ENCODE data around the gene RFESD.

The RFESD gene

GRCh38 chr5:95668216-95668615 lies 21.6 kb downstream of the RFESD start:
- Histone ChIP-seq H2BK120ac (ENCODE audit: insufficient read depth, low read length, poor library complexity) (no peak overlapping the region), H4K91ac (ENCODE audit: low read depth, low read length) (no peak overlapping the region), H3K18ac (ENCODE audit: low read length) (no peak overlapping the region), H2BK5ac (ENCODE audit: low read depth, low read length, poor library complexity) (no peak overlapping the region), H2AFZ (ENCODE audit: insufficient read depth, low read length, poor library complexity) (no peak overlapping the region), H3K4me1 (ENCODE audit: control insufficient read depth in 1 of 2, insufficient read depth in 2 of 2, low read length in 2 of 2) (peaks cover 11 to 20% of the 10 kb centered on the region in 2 experiments), H3K27ac (ENCODE audit: low read depth, low read length) (no peak overlapping the region), H4K12ac (ENCODE audit: low read depth, low read length) (no peak overlapping the region), H3K9ac (ENCODE audit: low read length) (no peak overlapping the region), H3K4ac (ENCODE audit: low read depth, low read length) (no peak overlapping the region), H3K36me3 (ENCODE audit: control insufficient read depth in 1 of 2, insufficient read depth in 2 of 2, low read length in 2 of 2) (no peaks in the 10 kb centered on the region), H3K9me3 (ENCODE audit: insufficient read depth, low read depth, low read length) (no peaks in the 10 kb centered on the region), H2BK12ac (ENCODE audit: low read length) (no peak overlapping the region), H3K79me2 (ENCODE audit: control insufficient read depth, insufficient read depth, low read length, poor library complexity) (no peaks in the 10 kb centered on the region), H3K14ac (ENCODE audit: low read length) (no peak overlapping the region), H3K4me3 (ENCODE audit: low read depth, low read length) (no peak overlapping the region), H4K8ac (ENCODE audit: low read depth, low read length) (no peak overlapping the region), H3K23ac (ENCODE audit: low read length) (no peak overlapping the region), H3K27me3 (ENCODE audit: insufficient read depth, low read length) (no peaks in the 10 kb centered on the region), H3K79me1 (ENCODE audit: low read length) (peaks cover 16% of the 10 kb centered on the region), H3K4me2 (ENCODE audit: low read length) (no peak overlapping the region), H2AK5ac (ENCODE audit: low read length) (no peak overlapping the region)
- DNase-seq: no peak

- Histone ChIP-seq H3K4me2 (ENCODE audit: low read length) (no peak overlapping the region), H2BK5ac (ENCODE audit: low read depth, low read length, poor library complexity) (no peak overlapping the region), H2BK12ac (ENCODE audit: low read length) (no peak overlapping the region), H3K4me1 (ENCODE audit: control insufficient read depth in 1 of 2, insufficient read depth in 2 of 2, low read length in 2 of 2) (peaks cover 11 to 21% of the 10 kb centered on the region in 2 experiments), H3K4me3 (ENCODE audit: low read depth, low read length) (no peak overlapping the region), H3K79me2 (ENCODE audit: control insufficient read depth, insufficient read depth, low read length, poor library complexity) (no peaks in the 10 kb centered on the region), H2AFZ (ENCODE audit: insufficient read depth, low read length, poor library complexity) (no peak overlapping the region), H3K18ac (ENCODE audit: low read length) (no peak overlapping the region), H3K23ac (ENCODE audit: low read length) (no peak overlapping the region), H3K9ac (ENCODE audit: low read length) (no peak overlapping the region), H2BK120ac (ENCODE audit: insufficient read depth, low read length, poor library complexity) (peak overlapping the region; percentile 12), H4K8ac (ENCODE audit: low read depth, low read length) (no peak overlapping the region), H3K27me3 (ENCODE audit: insufficient read depth, low read length) (no peaks in the 10 kb centered on the region), H3K27ac (ENCODE audit: low read depth, low read length) (peak overlapping the region; percentile 31), H2AK5ac (ENCODE audit: low read length) (no peak overlapping the region), H4K12ac (ENCODE audit: low read depth, low read length) (no peak overlapping the region), H4K91ac (ENCODE audit: low read depth, low read length) (no peak overlapping the region), H3K9me3 (ENCODE audit: insufficient read depth, low read depth, low read length) (no peaks in the 10 kb centered on the region), H3K36me3 (ENCODE audit: control insufficient read depth in 1 of 2, insufficient read depth in 2 of 2, low read length in 2 of 2) (no peaks in the 10 kb centered on the region), H3K14ac (ENCODE audit: low read length) (no peak overlapping the region), H3K4ac (ENCODE audit: low read depth, low read length) (no peak overlapping the region), H3K79me1 (ENCODE audit: low read length) (peaks cover 16% of the 10 kb centered on the region)
- no CpG with 5 or more reads among the region's 1 CpG for WGBS (ENCODE audit: extremely low coverage, insufficient coverage, insufficient read length)
- no peak for DNase-seq
Measured at GRCh38 chr5:95668728-95669127, 22.2 kb downstream of the RFESD start.

GRCh38 chr5:95669540-95669939 lies 23.0 kb downstream of the RFESD start:
- Histone ChIP-seq H2BK120ac (ENCODE audit: insufficient read depth, low read length, poor library complexity) (peak overlapping the region; percentile 26), H3K36me3 (ENCODE audit: control insufficient read depth in 1 of 2, insufficient read depth in 2 of 2, low read length in 2 of 2) (no peaks in the 10 kb centered on the region), H3K79me1 (ENCODE audit: low read length) (peaks cover 14% of the 10 kb centered on the region), H3K27ac (ENCODE audit: low read depth, low read length) (peak overlapping the region; percentile 31), H3K9me3 (ENCODE audit: insufficient read depth, low read depth, low read length) (no peaks in the 10 kb centered on the region), H3K4me1 (ENCODE audit: control insufficient read depth in 1 of 2, insufficient read depth in 2 of 2, low read length in 2 of 2) (peaks cover 11 to 21% of the 10 kb centered on the region in 2 experiments), H3K18ac (ENCODE audit: low read length) (no peak overlapping the region), H3K23ac (ENCODE audit: low read length) (no peak overlapping the region), H2AFZ (ENCODE audit: insufficient read depth, low read length, poor library complexity) (no peak overlapping the region), H4K8ac (ENCODE audit: low read depth, low read length) (no peak overlapping the region), H4K91ac (ENCODE audit: low read depth, low read length) (peak overlapping the region; percentile 64), H2BK5ac (ENCODE audit: low read depth, low read length, poor library complexity) (no peak overlapping the region), H3K4ac (ENCODE audit: low read depth, low read length) (no peak overlapping the region), H3K9ac (ENCODE audit: low read length) (no peak overlapping the region), H3K4me3 (ENCODE audit: low read depth, low read length) (no peak overlapping the region), H3K27me3 (ENCODE audit: insufficient read depth, low read length) (no peaks in the 10 kb centered on the region), H3K79me2 (ENCODE audit: control insufficient read depth, insufficient read depth, low read length, poor library complexity) (no peaks in the 10 kb centered on the region), H3K4me2 (ENCODE audit: low read length) (no peak overlapping the region), H3K14ac (ENCODE audit: low read length) (no peak overlapping the region), H2BK12ac (ENCODE audit: low read length) (peak overlapping the region; percentile 37), H4K12ac (ENCODE audit: low read depth, low read length) (no peak overlapping the region), H2AK5ac (ENCODE audit: low read length) (no peak overlapping the region)
- peak; percentile 74 to 75 for DNase-seq
- WGBS (ENCODE audit: extremely low coverage, insufficient coverage, insufficient read length): no CpG with 5 or more reads among the region's 4 CpGs

GRCh38 chr5:95669985-95670384 lies 23.4 kb downstream of the RFESD start:
- no peaks in the 10 kb centered on the region for H3K79me2 ChIP-seq (ENCODE audit: control insufficient read depth, insufficient read depth, low read length, poor library complexity)
- H3K79me1 ChIP-seq (ENCODE audit: low read length): peaks cover 13% of the 10 kb centered on the region
- peak overlapping the region; percentile 2 for H4K8ac ChIP-seq (ENCODE audit: low read depth, low read length)
- no peaks in the 10 kb centered on the region for H3K36me3 ChIP-seq (ENCODE audit: control insufficient read depth in 1 of 2, insufficient read depth in 2 of 2, low read length in 2 of 2)
- H2BK120ac ChIP-seq (ENCODE audit: insufficient read depth, low read length, poor library complexity): peak overlapping the region; percentile 26
- no CpG with 5 or more reads among the region's 5 CpGs for WGBS (ENCODE audit: extremely low coverage, insufficient coverage, insufficient read length)
- H3K14ac ChIP-seq (ENCODE audit: low read length): peak overlapping the region; percentile 17
- no peaks in the 10 kb centered on the region for H3K27me3 ChIP-seq (ENCODE audit: insufficient read depth, low read length)
- H2BK5ac ChIP-seq (ENCODE audit: low read depth, low read length, poor library complexity): no peak overlapping the region
- H3K27ac ChIP-seq (ENCODE audit: low read depth, low read length): no peak overlapping the region
- no peak overlapping the region for H3K4me2 ChIP-seq (ENCODE audit: low read length)
- no peak overlapping the region for H3K4me3 ChIP-seq (ENCODE audit: low read depth, low read length)
- H3K18ac ChIP-seq (ENCODE audit: low read length): peak overlapping the region; percentile 17
- H3K23ac ChIP-seq (ENCODE audit: low read length): no peak overlapping the region
- no peak overlapping the region for H4K12ac ChIP-seq (ENCODE audit: low read depth, low read length)
- peaks cover 11 to 21% of the 10 kb centered on the region in 2 experiments for H3K4me1 ChIP-seq (ENCODE audit: control insufficient read depth in 1 of 2, insufficient read depth in 2 of 2, low read length in 2 of 2)
- H2AFZ ChIP-seq (ENCODE audit: insufficient read depth, low read length, poor library complexity): no peak overlapping the region
- H2BK12ac ChIP-seq (ENCODE audit: low read length): peak overlapping the region; percentile 25
- no peak for DNase-seq
- no peak overlapping the region for H3K4ac ChIP-seq (ENCODE audit: low read depth, low read length)
- H3K9me3 ChIP-seq (ENCODE audit: insufficient read depth, low read depth, low read length): no peaks in the 10 kb centered on the region
- H4K91ac ChIP-seq (ENCODE audit: low read depth, low read length): peak overlapping the region; percentile 20
- H2AK5ac ChIP-seq (ENCODE audit: low read length): no peak overlapping the region
- no peak overlapping the region for H3K9ac ChIP-seq (ENCODE audit: low read length)

Measured in trophoblast cell (in vitro differentiated cells and primary cell).